ENCODE measurements around the gene DCLK3.

Gene DCLK3

DNA sequence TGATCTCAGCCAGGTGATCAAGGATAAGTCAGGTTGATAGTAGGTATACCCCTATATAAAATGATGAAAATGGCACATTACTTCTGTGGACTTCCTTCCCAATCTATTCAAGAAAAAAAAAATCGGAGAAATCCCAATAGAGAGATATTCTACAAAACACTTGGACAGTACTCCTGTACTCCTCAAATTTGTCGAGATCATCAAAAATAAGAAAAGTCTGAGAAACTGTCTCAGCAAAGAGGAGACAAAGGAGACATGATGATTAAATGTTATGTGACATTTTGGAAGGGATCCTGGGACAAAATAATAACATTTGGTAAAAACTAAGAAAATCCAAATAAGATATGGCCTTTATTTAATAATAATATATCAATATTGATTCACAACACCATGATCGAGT is 94.6 kb downstream of the DCLK3 start:
- DNase-seq (ENCODE audit: low read depth): no peak

DNA sequence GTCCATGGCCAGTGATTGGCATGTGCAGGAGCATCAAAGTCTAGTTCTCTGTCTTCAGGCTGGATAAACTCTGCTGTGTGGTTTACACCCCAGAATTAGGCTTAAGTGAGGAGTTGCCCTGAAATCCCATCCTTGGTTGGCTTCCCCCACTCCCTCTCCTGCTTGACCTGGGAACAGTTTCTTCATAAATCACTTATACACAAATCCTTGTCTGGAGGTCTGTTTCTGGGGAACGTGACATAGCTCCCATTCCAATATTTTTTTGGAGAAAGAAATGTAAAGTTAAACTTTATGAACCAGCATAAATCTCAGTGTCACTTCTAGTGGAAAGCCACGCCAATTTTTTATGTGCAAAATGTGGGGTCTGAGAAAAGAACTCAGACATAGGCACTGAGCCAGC is 98.2 kb downstream of the DCLK3 start:
- no peak for DNase-seq (ENCODE audit: low read depth)

DNA sequence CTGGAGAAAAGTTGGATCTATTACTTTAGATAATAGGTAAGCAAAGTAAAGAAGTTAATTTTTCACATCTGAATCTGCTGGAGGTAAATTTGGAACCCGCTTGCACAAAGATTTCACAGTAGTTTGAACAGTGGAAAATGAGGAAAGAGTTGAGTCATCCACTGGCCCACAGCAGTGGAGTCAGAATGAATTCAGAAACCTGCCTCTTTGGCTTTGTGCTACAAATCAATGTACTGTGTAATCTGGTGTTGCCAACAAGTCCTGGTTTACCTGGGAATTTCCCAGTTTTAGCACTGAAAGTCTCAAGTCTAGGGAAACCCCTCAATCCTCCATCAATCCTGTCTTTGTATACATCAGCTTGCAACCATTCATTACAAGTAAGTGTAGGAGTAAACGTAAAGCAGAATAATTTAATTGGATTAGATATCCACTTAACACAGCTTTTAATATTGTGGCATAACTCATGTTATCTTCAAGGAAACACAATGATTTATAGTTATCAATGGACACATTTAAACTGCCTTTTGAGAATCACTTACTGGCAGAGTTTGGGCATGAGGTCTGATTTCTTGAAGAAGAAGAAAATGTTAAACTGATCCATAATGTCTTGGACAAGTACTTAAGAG is 100.6 kb downstream of the DCLK3 start:
- no peak for DNase-seq (ENCODE audit: low read depth)

DNA sequence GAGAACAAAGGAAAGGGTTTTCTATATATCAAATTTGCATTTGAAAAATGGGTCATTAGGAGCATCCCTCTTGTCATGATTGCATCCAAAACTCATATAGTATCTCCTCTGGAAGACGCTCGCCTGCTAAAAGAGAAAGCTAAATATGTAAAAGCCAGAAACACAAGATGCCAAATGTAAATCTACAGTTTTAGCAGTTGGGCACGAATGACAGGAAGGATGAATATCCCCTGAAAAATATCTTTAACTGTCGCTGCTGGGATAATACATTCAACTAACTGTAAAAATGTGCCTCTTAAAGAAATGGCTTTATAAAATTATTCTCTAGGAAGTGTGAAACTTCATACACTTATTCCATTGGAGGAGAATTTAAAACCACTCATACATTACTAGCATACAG is 101.7 kb downstream of the DCLK3 start:
- no peak for DNase-seq (ENCODE audit: low read depth)
